Measurements from ENCODE around the gene WWOX. TPM values are rescaled to one million over a fixed set of nuclear protein-coding genes. Genes with fewer than 3 reads are reported as not detected.

The WWOX gene
- polyA plus RNA-seq, 2 of the 4 experiments (the other 2 are of a cell fraction): 16.0 to 17.2 TPM

DNA sequence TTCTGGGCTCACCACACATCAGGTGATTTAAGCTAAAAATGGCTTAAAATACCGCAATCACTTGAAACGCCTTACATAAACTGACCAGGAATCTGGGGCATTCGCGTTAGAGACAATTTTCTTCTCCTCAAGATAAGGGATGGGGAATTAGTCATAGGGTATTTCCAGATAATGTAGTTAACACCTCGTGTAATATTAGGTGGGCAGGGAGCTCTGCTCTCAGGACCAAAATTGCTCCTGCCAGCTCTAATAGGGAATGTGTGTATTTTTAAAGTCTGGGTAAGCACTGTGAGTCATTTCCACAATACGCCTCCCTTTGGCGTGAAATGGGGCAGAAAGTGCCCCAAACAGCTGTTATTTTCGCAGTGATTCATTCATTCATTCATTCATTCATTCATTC is 1092.5 kb downstream of the WWOX start:
- 42% methylated on average over 8 of the region's 8 CpGs for WGBS (ENCODE audit: missing lambda C conversion rate)
- no peak overlapping the region for H3K4me3 ChIP-seq
- FAIRE-seq (no peak), ATAC-seq (no peak), DNase-seq (ENCODE audit: low read depth in 1 of 2, low spot score in 1 of 2) (no peak)
- no peak overlapping the region for H3K4me2 ChIP-seq
- CTCF ChIA-PET: no interaction called here
- no peak overlapping the region for H3K27ac ChIP-seq
- TF ChIP-seq CHD4 (IDR thresholded peaks at IDR 0.05; ENCODE audit: borderline replicate concordance) (no peak), ZNF302 (CRISPR knock-in tag; IDR thresholded peaks at IDR 0.05) (no peak), MYC (IDR thresholded peaks at IDR 0.05; ENCODE audit: borderline replicate concordance, low read length) (no peak), PHF8 (IDR thresholded peaks at IDR 0.05; ENCODE audit: borderline replicate concordance, low read depth) (no peak), HOXA7 (CRISPR knock-in tag; IDR thresholded peaks at IDR 0.05) (no peak), RAD21 (conservative IDR thresholded peaks at IDR 0.05 in 1 of 2, IDR thresholded peaks at IDR 0.05 in 1 of 2) (no peak), RFX5 (IDR thresholded peaks at IDR 0.05) (no peak), NFE2L2 (conservative IDR thresholded peaks at IDR 0.05; ENCODE audit: low read length) (no peak), POLR2A (IDR thresholded peaks at IDR 0.05; ENCODE audit: low read length) (no peak), KDM1A (IDR thresholded peaks at IDR 0.05; ENCODE audit: low read depth) (no peak), RARB (CRISPR knock-in tag; IDR thresholded peaks at IDR 0.05) (no peak), RNF2 (IDR thresholded peaks at IDR 0.05; ENCODE audit: borderline replicate concordance, low read depth) (no peak), ZC3H11A (IDR thresholded peaks at IDR 0.05) (no peak)
- TF ChIP-seq, protein P1, sequence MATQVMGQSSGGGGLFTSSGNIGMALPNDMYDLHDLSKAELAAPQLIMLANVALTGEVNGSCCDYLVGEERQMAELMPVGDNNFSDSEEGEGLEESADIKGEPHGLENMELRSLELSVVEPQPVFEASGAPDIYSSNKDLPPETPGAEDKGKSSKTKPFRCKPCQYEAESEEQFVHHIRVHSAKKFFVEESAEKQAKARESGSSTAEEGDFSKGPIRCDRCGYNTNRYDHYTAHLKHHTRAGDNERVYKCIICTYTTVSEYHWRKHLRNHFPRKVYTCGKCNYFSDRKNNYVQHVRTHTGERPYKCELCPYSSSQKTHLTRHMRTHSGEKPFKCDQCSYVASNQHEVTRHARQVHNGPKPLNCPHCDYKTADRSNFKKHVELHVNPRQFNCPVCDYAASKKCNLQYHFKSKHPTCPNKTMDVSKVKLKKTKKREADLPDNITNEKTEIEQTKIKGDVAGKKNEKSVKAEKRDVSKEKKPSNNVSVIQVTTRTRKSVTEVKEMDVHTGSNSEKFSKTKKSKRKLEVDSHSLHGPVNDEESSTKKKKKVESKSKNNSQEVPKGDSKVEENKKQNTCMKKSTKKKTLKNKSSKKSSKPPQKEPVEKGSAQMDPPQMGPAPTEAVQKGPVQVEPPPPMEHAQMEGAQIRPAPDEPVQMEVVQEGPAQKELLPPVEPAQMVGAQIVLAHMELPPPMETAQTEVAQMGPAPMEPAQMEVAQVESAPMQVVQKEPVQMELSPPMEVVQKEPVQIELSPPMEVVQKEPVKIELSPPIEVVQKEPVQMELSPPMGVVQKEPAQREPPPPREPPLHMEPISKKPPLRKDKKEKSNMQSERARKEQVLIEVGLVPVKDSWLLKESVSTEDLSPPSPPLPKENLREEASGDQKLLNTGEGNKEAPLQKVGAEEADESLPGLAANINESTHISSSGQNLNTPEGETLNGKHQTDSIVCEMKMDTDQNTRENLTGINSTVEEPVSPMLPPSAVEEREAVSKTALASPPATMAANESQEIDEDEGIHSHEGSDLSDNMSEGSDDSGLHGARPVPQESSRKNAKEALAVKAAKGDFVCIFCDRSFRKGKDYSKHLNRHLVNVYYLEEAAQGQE (IDR thresholded peaks at IDR 0.05): no peak
- TF ChIP-seq, protein P2, sequence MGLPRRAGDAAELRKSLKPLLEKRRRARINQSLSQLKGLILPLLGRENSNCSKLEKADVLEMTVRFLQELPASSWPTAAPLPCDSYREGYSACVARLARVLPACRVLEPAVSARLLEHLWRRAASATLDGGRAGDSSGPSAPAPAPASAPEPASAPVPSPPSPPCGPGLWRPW (IDR thresholded peaks at IDR 0.05): no peak
- POLR2A ChIA-PET: no interaction called here
- H3K9me3 ChIP-seq: no peaks in the 10 kb centered on the region
- H3K4me1 ChIP-seq: no peaks in the 10 kb centered on the region

DNA sequence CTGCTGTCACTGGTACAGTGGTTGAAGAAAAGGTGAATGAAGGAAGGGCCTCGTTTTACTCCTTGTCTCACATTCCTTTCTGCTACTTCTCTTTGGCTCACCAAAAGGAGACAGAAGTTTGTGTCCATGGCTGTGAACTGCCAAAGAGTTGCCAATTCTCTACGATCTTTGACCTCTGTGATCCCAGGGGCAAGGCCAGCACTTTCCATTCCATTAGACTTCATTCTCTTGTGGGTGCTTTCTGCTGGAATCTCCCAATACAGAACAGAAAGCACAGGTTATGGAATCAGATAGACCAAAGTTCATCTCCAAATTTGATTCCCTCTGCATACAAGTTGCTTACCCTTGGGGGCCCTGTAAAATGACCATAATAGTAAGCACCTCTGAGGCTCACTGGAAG is 1093.5 kb downstream of the WWOX start:
- CTCF ChIA-PET: no interaction called here
- no peak for ATAC-seq
- DNase-seq (ENCODE audit: low read depth in 1 of 2, low spot score in 1 of 2): no peak
- Histone ChIP-seq H3K4me1 (no peaks in the 10 kb centered on the region), H3K27ac (no peak overlapping the region), H3K9me3 (no peaks in the 10 kb centered on the region), H3K4me2 (no peak overlapping the region), H3K4me3 (no peak overlapping the region)
- 0% methylated on average over 2 of the region's 2 CpGs for WGBS (ENCODE audit: missing lambda C conversion rate)
- TF ChIP-seq HOXA7 (CRISPR knock-in tag; IDR thresholded peaks at IDR 0.05) (no peak), CHD4 (IDR thresholded peaks at IDR 0.05; ENCODE audit: borderline replicate concordance) (no peak)
- POLR2A ChIA-PET: no interaction called here
- FAIRE-seq: no peak

DNA sequence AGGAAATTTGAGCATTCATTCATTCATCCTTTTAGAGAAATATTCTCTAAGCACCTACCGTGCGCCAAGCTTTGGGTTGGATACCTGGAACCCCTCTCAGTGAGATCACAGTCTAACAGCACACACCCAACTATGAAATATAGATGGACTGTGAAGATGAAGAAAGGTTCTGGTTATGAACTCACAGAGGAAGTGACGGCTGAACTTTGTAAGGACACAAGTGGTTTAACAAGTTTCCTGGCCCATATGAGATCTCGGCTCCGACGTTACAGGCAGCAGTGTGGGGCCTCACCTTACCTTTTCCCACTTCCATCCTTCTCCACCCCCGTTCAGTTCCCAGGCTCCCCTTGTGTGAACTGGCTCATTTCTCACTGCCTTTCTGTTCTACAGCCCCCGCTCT is 1094.8 kb downstream of the WWOX start:
- no peaks in the 10 kb centered on the region for H3K4me1 ChIP-seq
- DNase-seq (ENCODE audit: low read depth in 1 of 2, low spot score in 1 of 2) (no peak), FAIRE-seq (no peak), ATAC-seq (no peak)
- H3K4me3 ChIP-seq: no peak overlapping the region
- no peaks in the 10 kb centered on the region for H3K9me3 ChIP-seq
- H3K27ac ChIP-seq: no peak overlapping the region
- no peak overlapping the region for H3K4me2 ChIP-seq
- ChIA-PET CTCF (no interaction called here), POLR2A (no interaction called here)
- 34% methylated on average over 8 of the region's 8 CpGs for WGBS (ENCODE audit: missing lambda C conversion rate)
- TF ChIP-seq KDM5A (IDR thresholded peaks at IDR 0.05): no peak
- no peak for TF ChIP-seq NR3C1 (IDR thresholded peaks at IDR 0.05)
- no peak for TF ChIP-seq HOXB13 (CRISPR knock-in tag; IDR thresholded peaks at IDR 0.05; ENCODE audit: low read depth)
- TF ChIP-seq, protein P1 (IDR thresholded peaks at IDR 0.05): no peak
- no peak for TF ChIP-seq FOSL2 (IDR thresholded peaks at IDR 0.05)
- no peak for TF ChIP-seq FOSL2 (CRISPR knock-in tag; IDR thresholded peaks at IDR 0.05)
- TF ChIP-seq RNF2 (IDR thresholded peaks at IDR 0.05; ENCODE audit: borderline replicate concordance, low read depth): no peak
- TF ChIP-seq ZNF302 (CRISPR knock-in tag; IDR thresholded peaks at IDR 0.05): no peak
- TF ChIP-seq ZSCAN20 (CRISPR knock-in tag; IDR thresholded peaks at IDR 0.05): no peak
- TF ChIP-seq NPAS2 (CRISPR knock-in tag; IDR thresholded peaks at IDR 0.05; ENCODE audit: borderline replicate concordance): no peak
- no peak for TF ChIP-seq SREBF2 (IDR thresholded peaks at IDR 0.05)
- TF ChIP-seq, protein P3, sequence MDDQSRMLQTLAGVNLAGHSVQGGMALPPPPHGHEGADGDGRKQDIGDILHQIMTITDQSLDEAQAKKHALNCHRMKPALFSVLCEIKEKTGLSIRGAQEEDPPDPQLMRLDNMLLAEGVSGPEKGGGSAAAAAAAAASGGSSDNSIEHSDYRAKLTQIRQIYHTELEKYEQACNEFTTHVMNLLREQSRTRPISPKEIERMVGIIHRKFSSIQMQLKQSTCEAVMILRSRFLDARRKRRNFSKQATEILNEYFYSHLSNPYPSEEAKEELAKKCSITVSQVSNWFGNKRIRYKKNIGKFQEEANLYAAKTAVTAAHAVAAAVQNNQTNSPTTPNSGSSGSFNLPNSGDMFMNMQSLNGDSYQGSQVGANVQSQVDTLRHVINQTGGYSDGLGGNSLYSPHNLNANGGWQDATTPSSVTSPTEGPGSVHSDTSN (IDR thresholded peaks at IDR 0.05): no peak
- TF ChIP-seq RCOR1 (IDR thresholded peaks at IDR 0.05; ENCODE audit: low read depth, low read length): no peak
- TF ChIP-seq CHD4 (IDR thresholded peaks at IDR 0.05; ENCODE audit: borderline replicate concordance): no peak
- TF ChIP-seq HOXB5 (CRISPR knock-in tag; IDR thresholded peaks at IDR 0.05): no peak
- no peak for TF ChIP-seq EP300 (IDR thresholded peaks at IDR 0.05)
- TF ChIP-seq, protein P2 (IDR thresholded peaks at IDR 0.05): no peak
